Measurements from ENCODE around the gene LHFPL3.

The LHFPL3 gene

GRCh38 chr7:104529567-104529966, 201.2 kb downstream of the LHFPL3 start:
- H3K4me3 ChIP-seq (replicated peaks; ENCODE audit: low read depth, low read length): no peak overlapping the region
- DNase-seq (ENCODE audit: extremely low read depth, low read depth): no peak
- TF ChIP-seq CTCF (IDR thresholded peaks at IDR 0.05; ENCODE audit: low read depth, low read length, missing control alignments): no peak

GRCh38 chr7:104530251-104530650, 201.8 kb downstream of the LHFPL3 start:
- H3K4me3 ChIP-seq (replicated peaks; ENCODE audit: low read depth, low read length): no peak overlapping the region
- no peak for TF ChIP-seq CTCF (IDR thresholded peaks at IDR 0.05; ENCODE audit: low read depth, low read length, missing control alignments)
- no peak for DNase-seq (ENCODE audit: extremely low read depth, low read depth)

- H3K4me3 ChIP-seq (replicated peaks; ENCODE audit: low read depth, low read length): no peak overlapping the region
- no peak for DNase-seq (ENCODE audit: extremely low read depth, low read depth)
- no peak for TF ChIP-seq CTCF (IDR thresholded peaks at IDR 0.05; ENCODE audit: low read depth, low read length, missing control alignments)
These were observed 205.7 kb downstream of the LHFPL3 start for GRCh38 chr7:104534149-104534548.

- DNase-seq (ENCODE audit: extremely low read depth, low read depth): no peak
- no peak for TF ChIP-seq CTCF (IDR thresholded peaks at IDR 0.05; ENCODE audit: low read depth, low read length, missing control alignments)
- H3K4me3 ChIP-seq (replicated peaks; ENCODE audit: low read depth, low read length): no peak overlapping the region
These were observed 207.4 kb downstream of the LHFPL3 start for GRCh38 chr7:104535841-104536240.

- TF ChIP-seq CTCF (IDR thresholded peaks at IDR 0.05; ENCODE audit: low read depth, low read length, missing control alignments): no peak
- no peak for DNase-seq (ENCODE audit: extremely low read depth, low read depth)
- no peak overlapping the region for H3K4me3 ChIP-seq (replicated peaks; ENCODE audit: low read depth, low read length)
These were observed 208.6 kb downstream of the LHFPL3 start for GRCh38 chr7:104536956-104537355.

GRCh38 chr7:104538152-104538551, 209.7 kb downstream of the LHFPL3 start:
- no peak for DNase-seq (ENCODE audit: extremely low read depth, low read depth)
- no peak for TF ChIP-seq CTCF (IDR thresholded peaks at IDR 0.05; ENCODE audit: low read depth, low read length, missing control alignments)
- H3K4me3 ChIP-seq (replicated peaks; ENCODE audit: low read depth, low read length): no peak overlapping the region

GRCh38 chr7:104541897-104542296, 213.5 kb downstream of the LHFPL3 start:
- TF ChIP-seq CTCF (IDR thresholded peaks at IDR 0.05; ENCODE audit: low read depth, low read length, missing control alignments): no peak

More at GRCh38 chr7:104541897-104542296, 213.5 kb downstream of the LHFPL3 start:
- H3K4me3 ChIP-seq (replicated peaks; ENCODE audit: low read depth, low read length): no peak overlapping the region
- DNase-seq (ENCODE audit: extremely low read depth, low read depth): no peak

Data from HFF-Myc (cell line).